Choroid plexus epithelial cell (primary cell): Measurements from ENCODE around the gene BMPR1A.

Experiments
- DNase-seq: peaks from one replicate; pipeline ENCODE4 v3.0.0-alpha.2; 2010; ENCODE audit warnings: low read depth
- H3K4me3 ChIP-seq: 2 replicates; pipeline ENCODE4 v1.5.1; 2011; ENCODE audit warnings: low read depth, mild to moderate bottlenecking, control low read depth, low read length, moderate library complexity
- CTCF ChIP-seq: conservative IDR thresholded peaks from 2 replicates; pipeline ENCODE4 v1.5.1; 2011; ENCODE audit warnings: low read depth, mild to moderate bottlenecking, control low read depth, inconsistent platforms, low read length, moderate library complexity

Gene BMPR1A

GRCh38 chr10:86815035-86815617 is 58.7 kb downstream of the BMPR1A start:
- no peak overlapping the region for H3K4me3 ChIP-seq
- DNase-seq: peak; percentile 31
- TF ChIP-seq CTCF: no peak

GRCh38 chr10:86815640-86816039 is 59.2 kb downstream of the BMPR1A start:
- DNase-seq: no peak

GRCh38 chr10:86817246-86817645 is 60.8 kb downstream of the BMPR1A start:
- TF ChIP-seq CTCF: no peak
- no peak for DNase-seq

More at GRCh38 chr10:86815640-86816039, 59.2 kb downstream of the BMPR1A start:
- TF ChIP-seq CTCF: no peak
- no peak overlapping the region for H3K4me3 ChIP-seq

GRCh38 chr10:86819567-86819966 is 63.1 kb downstream of the BMPR1A start:
- DNase-seq: no peak
- no peak overlapping the region for H3K4me3 ChIP-seq
- no peak for TF ChIP-seq CTCF

More at GRCh38 chr10:86817246-86817645, 60.8 kb downstream of the BMPR1A start:
- H3K4me3 ChIP-seq: no peak overlapping the region

GRCh38 chr10:86820509-86820908 is 64.1 kb downstream of the BMPR1A start:
- DNase-seq: no peak
- no peak for TF ChIP-seq CTCF
- no peak overlapping the region for H3K4me3 ChIP-seq

GRCh38 chr10:86821388-86821999 is 65.1 kb downstream of the BMPR1A start:
- H3K4me3 ChIP-seq: no peak overlapping the region
- TF ChIP-seq CTCF: no peak
- peak; percentile 42 for DNase-seq

- no peak for DNase-seq
- H3K4me3 ChIP-seq: no peak overlapping the region
- no peak for TF ChIP-seq CTCF
Observed at GRCh38 chr10:86823565-86823964, 67.1 kb downstream of the BMPR1A start.
